GM12878 (cell line): ENCODE results near the gene SLC5A6. TPM values are rescaled to one million over a fixed set of nuclear protein-coding genes. Genes with fewer than 3 reads are reported as not detected.

ENCODE experiments used
- ATAC-seq: fragments of 200-7000 bp; cut with Tn5 transposase; 3 replicates; pipeline ENCODE4 v1.9.1; 2020; ENCODE audit warnings: mild to moderate bottlenecking, moderate library complexity
- BruUV-seq: library from RNA; stranded (reverse); fragments of 400-500 nt; replicated peaks from 2 replicates; lab custom pipeline; 2021; lab: Mats Ljungman, UMichigan
- CTCF ChIA-PET: fragments of 300-600 bp; sonication (Branson Sonifier 250); formaldehyde crosslinking; extraction: SDS; loops from one replicate; lab custom pipeline; 2021; ENCODE audit warnings: inconsistent platforms; lab: Yijun Ruan, JAX
- POLR2A ChIA-PET: fragments of 350-600 bp; formaldehyde crosslinking; extraction: SDS; loops from one replicate; lab custom pipeline; 2021; ENCODE audit warnings: inconsistent platforms; lab: Charles Lee
- RAD21 ChIA-PET: fragments of 300-600 bp; sonication (Branson Sonifier 250); formaldehyde crosslinking; loops from one replicate; lab custom pipeline; 2023; ENCODE audit warnings: antibody characterized with exemption; ENCODE audit not compliant: unreplicated experiment; lab: Charles Lee
- SMC1A ChIA-PET: fragments of 300-600 bp; sonication (Branson Sonifier 250); formaldehyde crosslinking; loops from one replicate; lab custom pipeline; 2023; ENCODE audit not compliant: unreplicated experiment, uncharacterized antibody; lab: Charles Lee
- DNase-seq: peaks from one replicate; pipeline ENCODE4 v3.0.0-alpha.2; 2011; ENCODE audit warnings: low read depth, low spot score
- FAIRE-seq: peaks from 3 replicates; lab custom pipeline; 2011; peaks lifted over from hg19 to GRCh38; lab: Jason Lieb, UNC
- H2AFZ ChIP-seq: 2 replicates; pipeline ENCODE4 v1.6.0; 2011; ENCODE audit warnings: low read depth, low read length, control low read depth; ENCODE audit not compliant: control insufficient read depth
- H3K27ac ChIP-seq: 2 replicates; pipeline ENCODE4 v1.5.1; 2011; ENCODE audit warnings: control low read depth; ENCODE audit not compliant: control insufficient read depth, insufficient read depth
- H3K27me3 ChIP-seq, 2 experiments: replicated peaks in 1 of 2; 2 replicates each; pipeline versions ENCODE4 v1.6.0 to v1.6.1; 2011; ENCODE audit warnings: low read length in 1 of 2; ENCODE audit not compliant: control insufficient read depth in 2 of 2, insufficient read depth in 2 of 2
- H3K36me3 ChIP-seq, 2 experiments: 2 replicates each; pipeline ENCODE4 v1.5.1; 2011; ENCODE audit warnings: low read length in 1 of 2; ENCODE audit not compliant: control insufficient read depth in 2 of 2, insufficient read depth in 2 of 2
- H3K4me1 ChIP-seq: 2 replicates; pipeline ENCODE4 v1.6.1; 2011; ENCODE audit warnings: mild to moderate bottlenecking, low read length, moderate library complexity, mixed read lengths; ENCODE audit not compliant: control insufficient read depth, insufficient read depth
- H3K4me2 ChIP-seq: 2 replicates; pipeline ENCODE4 v1.6.0; 2011; ENCODE audit warnings: control low read depth; ENCODE audit not compliant: control insufficient read depth, insufficient read depth
- H3K4me3 ChIP-seq: fragments of 200-600 bp; sonication (generic); 2 replicates; pipeline ENCODE4 v1.5.1; 2016
- H3K79me2 ChIP-seq: 2 replicates; pipeline ENCODE4 v1.6.0; 2011; ENCODE audit warnings: low read length; ENCODE audit not compliant: control insufficient read depth, insufficient read depth
- H3K9ac ChIP-seq: 2 replicates; pipeline ENCODE4 v1.8.0; 2011; ENCODE audit warnings: low read length, control low read depth, mixed read lengths; ENCODE audit not compliant: control insufficient read depth, insufficient read depth
- H3K9me3 ChIP-seq: replicated peaks from 3 replicates; pipeline ENCODE4 v1.5.1; 2011; ENCODE audit warnings: mild to moderate bottlenecking, low read length; ENCODE audit not compliant: control insufficient read depth, insufficient read depth
- H4K20me1 ChIP-seq: 2 replicates; pipeline ENCODE4 v1.6.0; 2011; ENCODE audit not compliant: control insufficient read depth, insufficient read depth
- ASH2L ChIP-seq: fragments of 300-600, 200-600 bp; sonication (generic); IDR thresholded peaks from 2 replicates; pipeline ENCODE4 v1.6.1; 2017; ENCODE audit warnings: low read depth, mild to moderate bottlenecking, borderline replicate concordance
- ATF7 ChIP-seq: fragments of 450-650 bp; IDR thresholded peaks from 2 replicates; pipeline ENCODE4 v1.6.1; 2016; ENCODE audit warnings: low read depth, mild to moderate bottlenecking
- BMI1 ChIP-seq: fragments of 450-650 bp; IDR thresholded peaks from 2 replicates; pipeline ENCODE4 v1.6.1; 2016; ENCODE audit warnings: mild to moderate bottlenecking, moderate library complexity, borderline replicate concordance
- CBX5 ChIP-seq: sonication (generic); IDR thresholded peaks from 2 replicates; pipeline ENCODE4 v1.6.1; 2016; ENCODE audit warnings: low read depth, moderate library complexity, mild to moderate bottlenecking, inconsistent platforms
- CREM ChIP-seq: IDR thresholded peaks from 2 replicates; pipeline ENCODE4 v1.6.1; 2014; ENCODE audit warnings: antibody characterized with exemption, low read depth
- MYB ChIP-seq: fragments of 150-350 bp; IDR thresholded peaks from 2 replicates; pipeline ENCODE4 v1.6.1; 2014; ENCODE audit warnings: mild to moderate bottlenecking, low read depth, low read length, borderline replicate concordance
- NFYB ChIP-seq: IDR thresholded peaks from 2 replicates; pipeline ENCODE4 v1.6.1; 2011; ENCODE audit warnings: low read depth, mild to moderate bottlenecking, low read length, improper control_type of control experiment, moderate library complexity; ENCODE audit not compliant: insufficient read depth
- NRF1 ChIP-seq: conservative IDR thresholded peaks from 2 replicates; pipeline ENCODE4 v1.6.1; 2011; ENCODE audit warnings: mild to moderate bottlenecking, low read depth, low read length, improper control_type of control experiment
- RELA ChIP-seq: fragments of 450-650 bp; IDR thresholded peaks from 2 replicates; pipeline ENCODE4 v1.8.0; 2014; ENCODE audit warnings: borderline replicate concordance; ENCODE audit not compliant: partially characterized antibody
- TAF1 ChIP-seq: IDR thresholded peaks from 2 replicates; pipeline ENCODE4 v1.6.1; 2011; ENCODE audit warnings: mild to moderate bottlenecking, low read depth, low read length, borderline replicate concordance
- ZNF622 ChIP-seq: fragments of 450-650 bp; IDR thresholded peaks from 2 replicates; pipeline ENCODE4 v1.6.1; 2017; ENCODE audit warnings: mild to moderate bottlenecking, inconsistent platforms
- whole genome bisulfite sequencing: methylation state at CpG from one replicate; pipeline ENCODE4 v1.1.6; 2016; ENCODE audit warnings: low lambda C conversion rate; ENCODE audit not compliant: insufficient replicate concordance, insufficient coverage; ENCODE audit errors: missing lambda C conversion rate; 5-methylcytosine and 5-hydroxymethylcytosine counted together
- in situ Hi-C: fragments of 300-500 bp; cut with MboI; formaldehyde crosslinking; loops from 9 replicates; pipeline ENCODE4 v1.14.3; 2018; ENCODE audit warnings: mixed read lengths
- intact Hi-C: fragments of 100-400 bp; cut with micrococcal nuclease; formaldehyde crosslinking; loops from one replicate; pipeline ENCODE4 v1.14.2; 2022; ENCODE audit not compliant: unreplicated experiment
- polyA plus RNA-seq, 11 experiments: library from polyadenylated mRNA; depleted of rRNA in 4 of 11; unstranded in 6 of 11; stranded (reverse) in 5 of 11; fragments of >200 nt; fragmentation: Nextera tagmentation in 4 of 11; fragmentation: Illumina TruSeq in 1 of 11; extraction: Ambion mirVana in 4 of 11; extraction: Trizol in 1 of 11; gene quantifications; 1 replicate in 1 of 11; 2 replicates in 10 of 11; pipeline versions ENCODE4 v1.2.1 to v1.2.3, GENCODE V29; 2011 to 2016; ENCODE audit warnings: inconsistent platforms in 2 of 11, missing spikeins in 2 of 11, low read depth in 1 of 11
- total RNA-seq, 4 experiments: library from RNA; depleted of rRNA in 3 of 4; stranded (reverse); fragments of >200 nt in 3 of 4; fragmentation: Illumina TruSeq in 1 of 4; extraction: Trizol in 1 of 4; gene quantifications; 2 replicates each; pipeline versions ENCODE4 v1.2.1 to v1.2.3, GENCODE V29; 2013 to 2021
- TF ChIP-seq, protein P1 (sequence below): fragments of 450-650 bp; IDR thresholded peaks from 2 replicates; pipeline ENCODE4 v1.6.1; 2014; ENCODE audit warnings: mild to moderate bottlenecking
- TF ChIP-seq, protein P2 (sequence below): IDR thresholded peaks from 2 replicates; pipeline ENCODE4 v1.6.1; 2012; ENCODE audit warnings: mild to moderate bottlenecking, low read depth, low read length
- TF ChIP-seq, protein P3 (sequence below): fragments of 450-650 bp; formaldehyde crosslinking; IDR thresholded peaks from 2 replicates; pipeline ENCODE4 v1.4.0; 2022; ENCODE audit warnings: mild to moderate bottlenecking, moderate library complexity

The SLC5A6 gene
- total and polyA plus RNA-seq, 10 of the 15 experiments (the other 5 are each of a cell fraction or from before 2014, with no cell fraction given) = 13.1 to 101 (median 55.3) TPM

DNA sequence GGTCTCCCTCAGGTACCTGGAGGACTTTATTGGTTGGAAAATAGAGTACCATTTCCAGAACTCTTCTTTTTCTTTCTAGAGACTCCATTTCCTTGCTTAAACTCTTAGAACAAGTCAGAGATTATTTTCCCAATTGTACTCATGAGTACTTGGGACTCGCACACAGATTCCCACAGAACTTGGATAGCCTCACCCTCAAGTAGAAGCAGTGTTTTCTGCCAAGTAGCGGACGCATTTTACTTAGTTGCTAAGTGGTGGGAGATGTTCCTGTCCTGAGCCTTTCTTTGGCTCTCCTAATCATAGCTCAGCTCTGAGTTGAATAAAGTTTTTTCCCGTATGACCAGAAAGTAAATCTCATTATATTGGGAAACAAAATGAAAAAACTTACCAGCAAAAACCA, 33.6 kb upstream of the SLC5A6 start (continued):
- TF ChIP-seq, protein P1, sequence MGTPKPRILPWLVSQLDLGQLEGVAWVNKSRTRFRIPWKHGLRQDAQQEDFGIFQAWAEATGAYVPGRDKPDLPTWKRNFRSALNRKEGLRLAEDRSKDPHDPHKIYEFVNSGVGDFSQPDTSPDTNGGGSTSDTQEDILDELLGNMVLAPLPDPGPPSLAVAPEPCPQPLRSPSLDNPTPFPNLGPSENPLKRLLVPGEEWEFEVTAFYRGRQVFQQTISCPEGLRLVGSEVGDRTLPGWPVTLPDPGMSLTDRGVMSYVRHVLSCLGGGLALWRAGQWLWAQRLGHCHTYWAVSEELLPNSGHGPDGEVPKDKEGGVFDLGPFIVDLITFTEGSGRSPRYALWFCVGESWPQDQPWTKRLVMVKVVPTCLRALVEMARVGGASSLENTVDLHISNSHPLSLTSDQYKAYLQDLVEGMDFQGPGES = no peak
- no peak for TF ChIP-seq NFYB
- TF ChIP-seq, protein P2, sequence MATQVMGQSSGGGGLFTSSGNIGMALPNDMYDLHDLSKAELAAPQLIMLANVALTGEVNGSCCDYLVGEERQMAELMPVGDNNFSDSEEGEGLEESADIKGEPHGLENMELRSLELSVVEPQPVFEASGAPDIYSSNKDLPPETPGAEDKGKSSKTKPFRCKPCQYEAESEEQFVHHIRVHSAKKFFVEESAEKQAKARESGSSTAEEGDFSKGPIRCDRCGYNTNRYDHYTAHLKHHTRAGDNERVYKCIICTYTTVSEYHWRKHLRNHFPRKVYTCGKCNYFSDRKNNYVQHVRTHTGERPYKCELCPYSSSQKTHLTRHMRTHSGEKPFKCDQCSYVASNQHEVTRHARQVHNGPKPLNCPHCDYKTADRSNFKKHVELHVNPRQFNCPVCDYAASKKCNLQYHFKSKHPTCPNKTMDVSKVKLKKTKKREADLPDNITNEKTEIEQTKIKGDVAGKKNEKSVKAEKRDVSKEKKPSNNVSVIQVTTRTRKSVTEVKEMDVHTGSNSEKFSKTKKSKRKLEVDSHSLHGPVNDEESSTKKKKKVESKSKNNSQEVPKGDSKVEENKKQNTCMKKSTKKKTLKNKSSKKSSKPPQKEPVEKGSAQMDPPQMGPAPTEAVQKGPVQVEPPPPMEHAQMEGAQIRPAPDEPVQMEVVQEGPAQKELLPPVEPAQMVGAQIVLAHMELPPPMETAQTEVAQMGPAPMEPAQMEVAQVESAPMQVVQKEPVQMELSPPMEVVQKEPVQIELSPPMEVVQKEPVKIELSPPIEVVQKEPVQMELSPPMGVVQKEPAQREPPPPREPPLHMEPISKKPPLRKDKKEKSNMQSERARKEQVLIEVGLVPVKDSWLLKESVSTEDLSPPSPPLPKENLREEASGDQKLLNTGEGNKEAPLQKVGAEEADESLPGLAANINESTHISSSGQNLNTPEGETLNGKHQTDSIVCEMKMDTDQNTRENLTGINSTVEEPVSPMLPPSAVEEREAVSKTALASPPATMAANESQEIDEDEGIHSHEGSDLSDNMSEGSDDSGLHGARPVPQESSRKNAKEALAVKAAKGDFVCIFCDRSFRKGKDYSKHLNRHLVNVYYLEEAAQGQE = no peak
- no peak for TF ChIP-seq ATF7

DNA sequence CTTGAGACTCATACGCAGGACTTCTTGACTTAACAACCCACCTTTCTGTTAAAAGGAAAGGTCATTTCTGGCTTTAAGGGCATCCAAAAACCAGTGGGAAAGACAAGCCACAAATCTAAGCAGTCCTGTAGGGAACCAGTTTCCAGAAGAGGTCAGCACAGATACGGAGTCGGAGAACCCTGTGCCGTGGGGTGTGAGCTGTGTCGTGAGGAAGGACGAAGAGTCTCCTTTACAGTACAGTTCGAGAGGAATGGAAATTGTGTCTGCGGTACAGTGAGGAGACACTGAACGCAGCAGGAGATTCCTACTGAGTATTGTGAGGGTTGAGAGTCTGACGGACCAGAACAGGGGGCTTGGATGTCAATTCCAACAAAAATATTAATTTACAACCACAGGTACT, 33.0 kb upstream of the SLC5A6 start:
- no peak overlapping the region for H3K9ac ChIP-seq
- H3K27me3 ChIP-seq = no peaks in the 10 kb centered on the region
- 96% methylated on average over 10 of the region's 10 CpGs for WGBS
- no peaks in the 10 kb centered on the region for H4K20me1 ChIP-seq
- SMC1A ChIA-PET = interaction anchor here (1.0 kb wide), 1 partner anchor 283 kb away, joined by 3 read pairs; no protein-coding TSS in a partner anchor
- FAIRE-seq (no peak), ATAC-seq (no peak), DNase-seq (no peak)
- POLR2A ChIA-PET = no interaction called here
- CTCF ChIA-PET = interaction anchor here (1.3 kb wide), 1 partner anchor 58 kb away, joined by 4 read pairs; no protein-coding TSS in a partner anchor
- H3K36me3 ChIP-seq = peaks cover 24 to 38% of the 10 kb centered on the region in 2 experiments
- no peak overlapping the region for H3K4me3 ChIP-seq
- RAD21 ChIA-PET = interaction anchor here (0.6 kb wide), 1 partner anchor 35 kb away, joined by 3 read pairs; no protein-coding TSS in a partner anchor
- no peaks in the 10 kb centered on the region for H3K4me1 ChIP-seq
- H3K9me3 ChIP-seq = no peaks in the 10 kb centered on the region
- no peak overlapping the region for H3K27ac ChIP-seq
- in situ Hi-C loops = no loop called here
- H2AFZ ChIP-seq = no peak overlapping the region
- no peaks in the 10 kb centered on the region for H3K79me2 ChIP-seq
- intact Hi-C loops = no loop called here
- no peak overlapping the region for H3K4me2 ChIP-seq
- BruUV-seq = no TSS peak
- TF ChIP-seq MYB (no peak), NRF1 (no peak), BMI1 (no peak), CBX5 (no peak), ZNF622 (no peak), ASH2L (no peak), TAF1 (no peak), CREM (no peak), RELA (no peak)
- TF ChIP-seq, protein P1 = no peak
- TF ChIP-seq, protein P3, sequence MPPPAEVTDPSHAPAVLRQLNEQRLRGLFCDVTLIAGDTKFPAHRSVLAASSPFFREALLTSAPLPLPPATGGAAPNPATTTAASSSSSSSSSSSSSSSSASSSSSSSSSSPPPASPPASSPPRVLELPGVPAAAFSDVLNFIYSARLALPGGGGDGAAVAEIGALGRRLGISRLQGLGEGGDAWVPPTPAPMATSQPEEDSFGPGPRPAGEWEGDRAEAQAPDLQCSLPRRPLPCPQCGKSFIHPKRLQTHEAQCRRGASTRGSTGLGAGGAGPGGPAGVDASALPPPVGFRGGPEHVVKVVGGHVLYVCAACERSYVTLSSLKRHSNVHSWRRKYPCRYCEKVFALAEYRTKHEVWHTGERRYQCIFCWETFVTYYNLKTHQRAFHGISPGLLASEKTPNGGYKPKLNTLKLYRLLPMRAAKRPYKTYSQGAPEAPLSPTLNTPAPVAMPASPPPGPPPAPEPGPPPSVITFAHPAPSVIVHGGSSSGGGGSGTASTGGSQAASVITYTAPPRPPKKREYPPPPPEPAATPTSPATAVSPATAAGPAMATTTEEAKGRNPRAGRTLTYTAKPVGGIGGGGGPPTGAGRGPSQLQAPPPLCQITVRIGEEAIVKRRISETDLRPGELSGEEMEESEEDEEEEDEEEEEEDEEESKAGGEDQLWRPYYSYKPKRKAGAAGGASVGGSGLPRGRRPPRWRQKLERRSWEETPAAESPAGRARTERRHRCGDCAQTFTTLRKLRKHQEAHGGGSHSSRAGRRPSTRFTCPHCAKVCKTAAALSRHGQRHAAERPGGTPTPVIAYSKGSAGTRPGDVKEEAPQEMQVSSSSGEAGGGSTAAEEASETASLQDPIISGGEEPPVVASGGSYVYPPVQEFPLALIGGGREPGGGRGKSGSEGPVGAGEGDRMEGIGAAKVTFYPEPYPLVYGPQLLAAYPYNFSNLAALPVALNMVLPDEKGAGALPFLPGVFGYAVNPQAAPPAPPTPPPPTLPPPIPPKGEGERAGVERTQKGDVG (CRISPR knock-in tag) = no peak
